HG02798 (cell line): ENCODE measurements around the gene COL4A4.

Experiments used
- ATAC-seq: cut with Tn5 transposase; IDR thresholded peaks from one replicate; pipeline ENCODE4 v1.9.1; 2021; ENCODE audit warnings: mild to moderate bottlenecking; ENCODE audit not compliant: unreplicated experiment, poor library complexity

The COL4A4 gene

GRCh38 chr2:227035711-227036367, 128.2 kb downstream of the COL4A4 start:
- no peak for ATAC-seq

GRCh38 chr2:227033471-227034148, 130.4 kb downstream of the COL4A4 start:
- ATAC-seq, result peak; percentile 85

GRCh38 chr2:227031379-227031778, 132.6 kb downstream of the COL4A4 start:
- no peak for ATAC-seq

GRCh38 chr2:227030789-227031188, 133.2 kb downstream of the COL4A4 start:
- ATAC-seq, result no peak

- no peak for ATAC-seq
Observed at GRCh38 chr2:227029426-227030105, 134.4 kb downstream of the COL4A4 start.

GRCh38 chr2:227025510-227025909, 138.5 kb downstream of the COL4A4 start:
- ATAC-seq, result peak; percentile 59

GRCh38 chr2:227022608-227023007, 141.4 kb downstream of the COL4A4 start:
- ATAC-seq, result no peak

- no peak for ATAC-seq
Observed at GRCh38 chr2:227020416-227020815, 143.6 kb downstream of the COL4A4 start.

- no peak for ATAC-seq
Observed at GRCh38 chr2:227016894-227017293, 147.1 kb downstream of the COL4A4 start.

GRCh38 chr2:227013881-227014280, 150.1 kb downstream of the COL4A4 start:
- ATAC-seq, result no peak

GRCh38 chr2:227013330-227013729, 150.7 kb downstream of the COL4A4 start:
- no peak for ATAC-seq

GRCh38 chr2:227010433-227010832, 153.6 kb downstream of the COL4A4 start:
- ATAC-seq, result no peak

- ATAC-seq, result no peak
Observed at GRCh38 chr2:227007940-227008339, 156.1 kb downstream of the COL4A4 start.

GRCh38 chr2:227007148-227007547, 156.9 kb downstream of the COL4A4 start:
- no peak for ATAC-seq

- ATAC-seq, result no peak
Observed at GRCh38 chr2:227006189-227006897, 157.7 kb downstream of the COL4A4 start.

GRCh38 chr2:227004482-227004881, 159.5 kb downstream of the COL4A4 start:
- no peak for ATAC-seq

- ATAC-seq, result no peak
Observed at GRCh38 chr2:227000123-227000522, 163.9 kb downstream of the COL4A4 start.

- ATAC-seq, result no peak
Observed at GRCh38 chr2:226999661-227000060, 164.3 kb downstream of the COL4A4 start.

GRCh38 chr2:226995625-226996041, 168.4 kb downstream of the COL4A4 start:
- ATAC-seq, result peak; percentile 65

GRCh38 chr2:226994775-226995174, 169.2 kb downstream of the COL4A4 start:
- no peak for ATAC-seq

- ATAC-seq, result no peak
Observed at GRCh38 chr2:226993171-226993570, 170.8 kb downstream of the COL4A4 start.
